SW 1271 (cell line): ENCODE data around the gene CDH22.

Experiments
- DNase-seq, 2 experiments: peaks; one replicate each; lab custom pipeline; 2025; lab: John Stamatoyannopoulos, UW

The CDH22 gene

DNA sequence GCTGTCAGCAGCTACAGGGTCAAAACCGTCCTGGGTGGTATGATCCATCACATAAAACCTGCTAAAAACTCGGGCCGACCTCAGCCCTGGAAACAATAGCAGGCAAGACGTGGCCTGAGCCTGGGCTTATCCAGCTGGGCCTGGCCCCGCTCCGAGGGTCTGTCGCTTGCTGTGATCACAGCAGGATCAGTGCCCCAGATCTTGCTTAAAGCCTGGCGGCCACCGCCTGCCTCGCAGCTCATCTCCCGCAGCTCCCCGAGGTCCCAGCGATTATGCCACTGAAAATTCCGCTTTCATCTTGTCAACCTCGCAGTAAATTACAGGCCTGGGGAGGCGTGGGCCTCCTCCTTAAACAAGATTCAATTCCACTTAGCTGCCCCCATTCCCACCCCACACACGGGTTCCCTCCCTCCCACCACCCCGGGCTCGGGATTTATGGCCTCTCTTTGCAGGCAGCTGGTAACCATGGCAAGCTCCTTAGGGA is 40.1 kb downstream of the CDH22 start:
- no peak for DNase-seq

DNA sequence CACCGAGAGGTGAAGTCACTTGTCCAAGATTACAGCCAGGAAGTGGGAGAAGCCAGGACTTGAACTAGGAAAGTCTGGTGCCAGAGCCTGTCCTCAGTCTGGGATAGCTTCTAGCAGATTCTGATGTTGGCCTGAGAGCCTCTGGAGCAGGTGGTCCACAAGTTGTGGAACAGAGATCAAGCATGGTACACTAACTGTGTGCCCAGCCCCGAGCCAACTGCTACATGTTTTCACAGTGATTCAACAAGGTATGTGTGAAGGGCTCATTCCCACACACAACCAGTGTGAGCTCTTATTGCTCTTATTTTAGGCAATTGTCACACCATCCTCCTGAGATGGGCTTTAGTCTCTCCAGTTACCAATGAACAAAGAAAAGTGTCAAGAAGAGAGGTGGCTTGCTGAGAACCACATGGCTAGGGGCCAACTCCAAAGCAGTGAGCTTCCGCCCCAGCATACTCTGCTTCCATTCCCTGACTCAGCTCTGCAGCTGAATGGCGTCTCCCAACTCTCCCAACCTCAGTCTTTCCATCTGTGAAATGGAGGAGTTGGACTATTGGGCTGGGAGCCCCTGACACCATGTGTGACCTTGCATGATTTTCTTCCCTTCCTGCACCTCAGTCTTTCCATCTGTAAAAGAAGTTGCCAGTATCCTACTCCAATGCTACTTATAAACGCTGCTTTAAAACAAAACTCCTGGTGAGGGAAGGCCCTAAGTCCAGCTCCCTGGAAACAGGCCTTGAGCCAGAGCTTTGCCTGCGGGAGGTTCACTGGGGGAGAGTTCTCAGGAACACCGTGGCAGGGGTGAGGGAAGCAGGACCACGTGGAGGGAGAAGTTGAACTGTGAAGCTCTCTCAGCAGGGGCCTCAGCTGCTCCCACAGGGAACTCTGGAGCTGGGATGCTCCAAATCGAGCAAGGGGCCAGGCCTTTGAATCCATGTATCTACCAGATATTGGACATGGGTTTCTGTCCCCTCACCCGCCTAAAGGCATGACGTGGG is 40.9 kb downstream of the CDH22 start:
- no peak for DNase-seq

DNA sequence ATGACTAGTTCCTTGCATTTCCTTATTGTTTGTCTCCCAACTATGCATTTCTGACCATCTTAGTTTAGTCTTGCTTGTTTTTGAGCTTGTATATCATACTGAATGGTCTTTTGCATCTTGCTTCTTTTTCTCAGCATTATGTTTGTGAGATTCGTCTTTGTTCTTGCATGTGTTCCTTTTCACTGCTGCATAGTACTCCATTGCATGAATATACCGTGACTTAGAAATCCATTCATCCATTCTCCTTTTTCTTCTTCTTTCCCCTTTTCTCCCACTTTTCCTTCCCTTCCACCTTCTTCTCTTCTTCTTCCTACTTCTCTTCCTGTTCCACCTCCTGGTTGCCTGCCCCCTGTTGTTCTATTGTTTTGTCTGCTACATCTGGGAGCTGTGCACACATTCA is 42.8 kb downstream of the CDH22 start:
- DNase-seq: no peak

DNA sequence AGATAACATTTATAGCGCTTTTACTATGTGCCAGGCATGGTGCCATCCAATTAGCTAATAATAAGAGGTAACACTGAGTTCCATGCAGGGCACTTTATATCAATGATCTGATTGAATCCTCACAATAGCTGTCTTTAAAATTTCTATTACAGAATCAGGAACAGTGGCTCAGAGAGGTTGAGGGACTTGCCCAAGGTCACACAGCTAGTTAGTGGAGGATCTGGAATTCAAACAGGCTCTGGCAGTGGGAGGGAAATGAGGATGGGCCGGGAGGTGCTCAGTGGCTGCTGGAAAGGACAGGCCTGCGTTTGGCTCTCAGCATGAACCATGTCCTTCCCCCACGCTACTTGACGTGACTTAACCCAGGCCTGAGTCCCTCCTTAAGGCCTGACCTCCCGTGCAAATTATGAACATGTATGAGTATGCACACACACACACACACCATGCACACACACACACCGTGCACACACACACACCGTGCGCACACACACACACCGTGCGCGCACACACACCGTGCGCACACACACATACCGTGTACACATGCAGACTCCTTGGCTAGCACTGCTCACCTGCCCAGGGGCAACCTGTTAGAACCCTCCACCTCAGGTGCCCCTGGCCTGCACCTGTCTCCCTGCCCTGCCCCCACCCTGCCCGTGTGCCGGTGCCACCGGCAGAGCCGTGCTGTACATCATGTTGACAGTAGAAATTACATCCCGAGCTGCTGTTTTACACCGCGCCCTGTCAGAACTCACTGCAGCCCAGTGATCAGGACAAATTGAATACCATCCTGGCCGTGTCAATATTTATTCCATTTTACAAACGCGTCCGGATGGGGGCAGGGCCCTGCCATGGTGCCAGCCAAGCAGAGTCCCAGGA is 43.7 kb downstream of the CDH22 start:
- DNase-seq: no peak

DNA sequence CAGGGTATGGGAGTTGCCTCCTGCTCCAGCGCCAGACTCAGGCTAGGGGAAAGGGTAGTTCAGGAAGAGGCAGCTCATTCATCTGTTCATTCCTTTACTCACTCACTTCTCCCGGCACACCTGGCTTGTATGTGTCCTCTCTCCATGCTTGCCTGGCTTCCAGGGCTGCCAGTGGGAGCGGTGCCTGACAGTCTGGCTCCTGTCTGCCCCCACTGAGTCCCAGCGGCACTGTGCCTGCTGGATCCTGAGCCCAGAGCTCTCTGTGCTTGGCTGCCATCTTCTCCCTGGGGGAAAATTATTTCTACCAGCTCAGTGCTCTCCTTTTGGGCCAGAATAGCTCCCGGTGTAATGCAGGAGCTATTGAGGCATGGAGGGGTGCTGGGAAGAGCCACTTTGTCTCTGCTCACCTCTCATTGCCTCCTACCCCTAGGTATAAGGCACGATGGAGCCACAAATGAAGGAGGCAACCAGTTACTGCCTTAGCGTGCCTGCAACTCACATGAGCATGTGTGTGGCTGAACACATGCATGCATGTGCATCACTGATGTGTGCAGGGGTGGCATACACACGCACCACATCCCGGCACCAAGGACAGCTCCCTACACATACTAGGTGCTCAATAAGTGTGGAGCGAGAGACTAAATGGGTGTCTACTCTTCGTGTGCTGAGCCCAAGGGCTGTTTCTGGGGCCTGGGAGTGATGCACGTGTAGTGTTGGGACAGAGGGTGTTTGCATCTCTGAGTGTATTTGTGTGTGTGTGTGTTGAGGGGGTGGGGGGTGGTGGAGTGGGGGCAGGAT is 46.6 kb downstream of the CDH22 start:
- DNase-seq: no peak

DNA sequence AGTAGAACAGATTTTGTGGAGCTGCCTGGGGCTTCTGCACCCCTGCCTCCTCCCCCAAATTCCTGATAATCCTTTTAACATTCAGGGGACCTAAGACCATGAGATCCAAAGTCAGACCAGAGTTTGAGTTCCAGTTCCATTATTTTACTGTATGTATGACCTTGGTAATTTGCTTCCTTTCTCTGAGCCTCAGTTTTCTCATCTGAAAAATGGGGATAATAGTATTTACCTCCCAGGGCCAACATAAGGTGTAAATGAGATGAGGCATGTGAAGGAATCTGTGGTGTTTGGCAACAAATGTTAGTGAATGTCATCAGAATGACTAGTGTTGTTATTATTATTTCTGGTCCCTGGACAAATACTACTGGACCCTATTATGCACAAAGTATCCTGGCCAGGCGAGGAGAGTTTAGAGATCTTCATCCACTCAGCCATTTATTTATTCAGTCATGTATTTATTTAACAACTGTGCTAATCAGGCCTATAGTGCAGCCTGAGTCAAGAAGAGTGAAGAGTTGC is 47.3 kb downstream of the CDH22 start:
- DNase-seq: no peak

DNA sequence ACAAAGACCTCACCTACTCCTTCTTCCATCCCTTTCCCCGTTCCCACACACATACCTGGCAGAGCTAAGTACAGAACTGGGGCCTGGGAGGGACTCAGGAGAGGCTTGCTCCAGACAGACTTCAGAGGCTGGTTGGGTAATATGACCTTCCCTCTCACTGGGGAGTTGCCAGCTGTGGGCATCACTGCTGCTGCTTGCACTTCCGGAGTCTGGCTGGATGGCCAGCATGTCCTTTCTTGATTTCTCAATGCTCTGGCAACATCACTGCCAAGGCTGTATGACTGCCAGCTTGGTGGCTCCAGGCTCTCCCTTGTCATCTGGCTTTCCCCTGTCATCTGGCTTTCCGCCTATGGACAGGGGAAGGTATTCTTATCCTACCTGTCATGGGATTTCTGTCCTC is 47.8 kb downstream of the CDH22 start:
- no peak for DNase-seq

DNA sequence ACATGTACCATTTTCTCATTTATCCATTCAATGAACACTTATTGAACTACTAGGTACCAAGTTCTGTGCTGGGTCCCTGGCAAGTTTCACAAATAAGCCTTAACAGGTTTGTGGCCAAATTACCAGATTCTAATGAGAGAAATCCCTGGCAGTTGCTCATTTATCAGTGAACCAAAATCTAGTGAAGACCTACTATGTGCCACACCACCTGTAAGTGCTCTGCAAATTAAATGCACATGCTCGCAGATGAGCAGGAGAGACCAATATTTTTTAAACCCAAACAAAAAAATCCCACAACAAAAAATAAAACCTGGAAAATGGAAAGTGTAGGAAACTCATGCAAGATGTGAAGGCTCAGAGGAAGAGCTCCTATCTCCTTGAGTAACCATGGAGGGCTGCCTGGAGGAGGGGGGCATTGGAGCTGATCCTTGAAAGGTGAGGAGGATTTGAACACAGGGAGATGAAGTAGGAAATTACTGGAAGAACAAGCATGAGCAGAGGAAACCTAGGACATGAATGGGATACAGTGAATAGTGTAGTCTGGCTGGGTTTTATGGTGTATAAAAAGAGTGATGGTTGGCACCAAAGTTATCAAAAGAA is 48.9 kb downstream of the CDH22 start:
- DNase-seq: no peak

DNA sequence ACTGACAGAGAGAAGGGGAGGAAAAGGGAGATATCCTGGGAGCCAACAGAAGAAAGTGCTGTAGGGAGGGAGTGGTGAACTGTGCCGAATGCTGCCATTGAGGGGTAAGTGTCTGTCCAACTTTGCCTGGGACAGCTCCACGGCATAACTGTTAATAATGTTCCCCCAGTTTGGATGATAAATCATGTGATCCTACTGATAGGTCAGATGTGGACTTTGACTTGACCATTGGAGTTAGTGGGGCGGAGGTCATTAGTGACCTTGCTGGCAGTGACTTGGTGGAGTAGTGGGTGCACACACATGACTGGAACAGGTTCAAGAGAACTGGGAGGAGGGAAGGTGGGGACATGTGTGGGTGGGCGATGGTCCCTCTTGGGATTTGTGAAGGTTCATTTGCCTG is 50.4 kb downstream of the CDH22 start:
- no peak for DNase-seq

DNA sequence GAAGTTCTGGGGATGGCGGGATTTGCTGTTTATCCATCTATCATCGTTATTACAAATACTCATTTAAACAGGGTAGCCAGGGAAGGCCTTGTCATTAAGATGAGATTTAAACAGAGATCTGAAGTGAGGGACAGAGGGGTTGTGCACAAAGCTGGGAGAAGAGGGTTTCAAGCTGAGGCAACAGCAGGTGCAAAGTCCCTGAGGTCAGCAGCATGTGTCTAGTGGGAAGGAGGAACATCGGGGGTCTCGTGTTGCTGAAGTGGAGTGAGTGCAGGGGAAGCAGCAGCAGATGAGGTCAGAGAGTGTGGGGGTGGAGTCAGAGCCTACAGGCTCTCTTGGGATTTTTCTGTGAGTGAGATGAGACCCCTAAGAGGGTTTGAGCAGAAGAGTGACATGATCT is 52.0 kb downstream of the CDH22 start:
- DNase-seq: no peak

DNA sequence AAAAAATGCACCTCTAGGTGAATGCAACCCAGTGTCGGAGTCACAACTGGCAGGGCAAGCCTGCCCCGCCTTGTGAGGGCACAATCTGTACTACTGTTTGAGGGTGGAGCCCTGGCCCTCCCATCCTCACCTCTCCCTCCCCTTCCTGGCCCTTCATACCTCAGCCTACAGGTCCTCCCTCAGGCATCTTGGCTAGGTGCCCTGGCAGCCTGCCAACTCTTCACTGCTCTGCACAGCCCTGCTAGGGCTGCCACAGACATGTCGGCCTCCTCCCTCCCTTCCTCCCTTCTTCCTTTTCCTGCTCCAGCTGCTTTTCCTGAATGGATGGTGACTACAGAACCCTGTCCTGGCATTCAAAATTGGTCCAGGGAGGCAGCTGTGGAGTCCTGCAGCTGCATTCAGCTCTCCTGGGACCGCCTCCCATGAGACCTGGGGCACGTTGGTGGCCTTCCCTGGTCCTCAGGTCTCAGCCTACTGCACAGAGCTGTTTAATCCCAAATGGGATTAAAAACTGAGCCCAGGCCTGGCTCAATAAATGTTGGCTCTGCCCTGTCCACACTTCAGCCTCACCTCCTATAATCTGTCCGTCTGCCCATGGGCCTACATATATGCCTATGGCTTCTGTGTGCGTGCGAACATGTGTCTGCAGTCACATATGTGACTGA is 52.7 kb downstream of the CDH22 start:
- DNase-seq: peak in 1 of 2 experiments; percentile 19

DNA sequence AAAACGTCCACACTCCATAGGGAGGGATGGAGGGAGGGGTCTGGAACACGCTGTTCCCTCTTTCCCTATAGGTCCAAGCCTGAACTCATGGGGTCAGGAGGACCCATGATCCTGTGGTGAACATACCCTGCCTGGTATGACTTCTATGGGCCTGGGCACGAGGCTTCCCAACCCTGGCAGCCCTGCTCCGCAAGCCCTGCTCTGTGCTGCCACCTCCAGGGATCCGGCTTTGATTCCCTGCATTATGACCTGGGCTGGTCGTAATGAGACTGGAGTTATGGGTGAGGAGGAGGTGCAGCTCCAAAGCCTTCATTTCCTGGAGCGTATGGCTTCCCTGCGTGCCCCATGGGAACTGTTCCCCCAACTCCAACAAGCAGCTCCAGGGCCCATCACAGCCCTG is 54.9 kb downstream of the CDH22 start:
- peak in 1 of 2 experiments; percentile 43 for DNase-seq

DNA sequence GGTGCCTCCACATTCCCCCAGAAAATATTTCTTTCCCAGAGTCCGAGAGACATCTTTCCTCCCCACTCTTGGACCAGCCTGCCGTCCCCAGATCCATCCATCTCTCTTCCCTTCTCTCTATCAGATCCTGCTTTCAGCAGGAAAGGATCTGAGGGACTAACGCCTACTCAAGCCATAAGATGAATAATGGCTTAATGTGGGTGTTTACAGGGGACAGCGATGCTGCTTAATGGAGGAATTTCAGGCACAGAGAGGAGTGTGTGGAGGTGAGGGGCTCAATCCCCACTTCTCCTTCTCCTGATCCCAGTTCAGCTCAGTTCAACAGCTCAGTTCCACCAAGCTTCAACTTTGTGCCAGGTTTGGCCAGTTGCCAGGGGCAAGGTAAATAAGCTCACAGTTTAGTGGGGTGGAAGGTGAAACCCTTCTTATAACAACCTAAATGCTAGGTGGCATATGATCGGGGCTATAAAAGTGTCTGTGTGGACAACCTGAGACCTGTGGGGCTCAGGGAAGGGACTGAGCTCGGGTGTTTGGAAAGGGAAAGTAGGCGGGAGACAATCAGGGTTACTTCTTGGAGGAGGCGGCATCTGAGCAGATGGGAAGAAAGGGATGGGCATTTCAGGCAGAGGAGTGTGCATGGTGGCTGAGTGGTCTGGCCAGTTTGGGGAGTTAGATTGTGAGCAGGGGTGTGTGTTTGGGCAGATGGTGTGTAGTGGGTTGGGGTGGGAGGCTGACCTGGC is 55.8 kb downstream of the CDH22 start:
- no peak for DNase-seq

DNA sequence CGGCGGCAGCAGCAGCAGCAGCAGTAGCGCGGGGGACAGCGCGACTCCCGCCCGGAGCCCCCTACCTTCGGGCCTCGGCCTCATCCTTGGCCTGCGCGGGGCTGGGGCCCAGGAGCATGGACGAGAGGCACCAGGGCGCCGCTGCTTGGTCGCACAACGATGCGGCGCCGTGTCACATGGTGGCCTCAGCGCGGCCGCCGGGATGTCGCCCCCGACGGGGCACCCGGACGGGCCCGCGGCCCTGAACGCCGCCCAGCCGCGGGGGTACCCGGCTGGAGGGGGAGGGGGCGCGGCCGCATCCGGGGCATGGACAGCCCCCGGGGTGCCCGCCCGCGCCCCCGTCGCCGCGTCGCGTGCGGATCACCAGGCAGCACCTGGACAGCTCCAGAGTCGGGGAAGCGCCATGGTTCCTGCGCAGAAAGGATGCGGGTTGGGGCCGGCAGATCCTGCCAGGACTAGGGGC is 57.1 kb downstream of the CDH22 start:
- no peak for DNase-seq

DNA sequence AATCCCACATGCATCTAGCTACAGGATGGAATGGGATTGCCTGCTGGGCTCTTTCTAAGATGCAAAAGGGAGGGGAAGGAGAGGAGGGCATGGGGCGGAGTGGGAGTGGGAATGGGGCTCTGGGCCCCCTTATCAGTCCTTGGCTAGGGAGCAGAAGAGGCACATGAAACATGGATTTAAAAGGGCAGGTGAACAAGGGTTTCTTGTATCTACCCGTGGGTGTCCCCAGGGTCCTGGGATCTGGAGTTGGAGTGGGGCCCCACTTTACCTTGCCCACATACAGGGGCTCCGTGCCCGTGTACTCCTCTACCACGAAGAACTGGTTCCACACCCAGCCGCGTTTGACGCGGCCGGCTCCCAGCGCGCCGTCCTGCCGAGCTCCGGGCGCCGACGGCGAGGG is 57.5 kb downstream of the CDH22 start:
- DNase-seq: no peak

DNA sequence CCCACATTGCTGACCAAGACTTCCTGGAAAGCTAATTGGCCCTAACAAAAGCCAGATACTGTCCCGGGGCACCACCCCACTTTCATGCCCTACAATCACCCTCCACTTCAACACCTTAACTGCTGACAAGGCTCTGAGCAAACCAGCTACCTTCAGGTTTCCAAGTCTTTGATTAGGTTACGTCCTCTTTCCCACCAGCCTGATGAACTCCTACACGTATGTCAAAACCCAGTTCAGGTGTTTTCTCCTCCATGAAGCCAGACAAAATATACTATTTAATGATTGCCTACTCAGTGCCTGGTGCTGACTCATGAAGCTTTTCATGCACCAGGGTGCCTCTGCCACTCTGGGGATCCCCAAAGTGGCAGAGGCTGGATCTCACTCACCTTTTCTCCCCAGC is 58.6 kb downstream of the CDH22 start:
- no peak for DNase-seq

DNA sequence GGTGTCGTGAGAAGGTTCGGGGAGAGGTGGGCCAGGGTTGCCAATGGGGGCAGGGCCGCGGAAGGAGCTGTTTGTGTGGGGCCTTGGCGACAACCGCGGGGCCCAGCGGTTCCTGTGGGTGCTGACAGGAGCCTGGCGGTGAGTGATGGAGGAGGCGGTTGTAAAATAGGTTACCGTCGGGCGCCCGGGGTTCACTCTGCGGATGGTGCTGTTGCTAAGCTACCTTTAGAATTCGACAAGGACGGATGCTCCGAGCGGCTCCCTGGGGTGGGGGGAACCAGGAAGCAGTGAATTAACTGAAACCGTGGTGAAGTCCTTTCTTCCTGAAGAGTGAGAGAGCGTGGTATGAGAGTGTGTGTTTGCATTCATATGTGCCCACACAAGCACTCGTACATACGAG is 61.7 kb downstream of the CDH22 start:
- DNase-seq: no peak

DNA sequence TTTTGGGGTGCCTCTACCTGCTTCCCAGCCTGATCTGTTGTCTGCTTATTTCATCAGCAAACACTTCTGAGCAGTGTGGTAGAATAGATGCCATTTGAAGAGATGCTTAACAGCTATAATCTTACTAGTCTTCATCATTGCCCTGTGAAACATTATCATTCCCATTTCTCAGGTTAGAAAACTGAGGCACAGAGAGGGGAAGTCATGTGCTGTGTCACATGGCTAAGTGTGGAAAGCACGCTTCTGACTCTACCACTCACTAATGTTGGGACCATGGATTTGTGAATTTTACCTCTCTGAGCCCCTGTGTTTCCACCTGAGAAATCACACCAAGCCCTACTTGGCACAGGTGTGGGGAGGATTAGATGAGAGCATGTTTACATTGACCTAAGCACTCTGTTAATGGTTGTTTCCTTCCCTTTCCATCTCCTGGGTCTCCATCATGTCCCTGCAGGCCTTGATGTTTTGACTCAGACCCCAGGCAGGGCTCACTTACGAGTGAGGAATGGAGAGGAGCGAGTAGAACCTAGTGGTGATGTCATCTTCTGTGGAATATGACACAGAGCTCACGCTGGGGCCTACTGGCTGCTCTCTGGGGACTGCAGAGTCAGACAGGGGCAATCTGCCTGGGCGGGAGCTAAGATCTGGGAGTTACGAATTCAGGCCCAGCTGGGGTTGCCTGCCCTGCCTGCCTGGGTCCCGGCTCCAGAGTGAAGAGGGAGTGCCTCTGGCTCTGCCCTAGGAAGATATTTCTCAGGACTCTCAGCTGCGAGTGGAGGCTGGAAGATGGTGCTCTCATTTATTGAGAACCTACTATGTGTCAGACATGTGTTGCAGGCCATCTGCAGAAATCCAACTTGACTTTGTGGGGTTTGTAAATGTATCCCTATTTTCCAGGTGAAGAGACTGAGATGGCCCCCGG is 64.3 kb downstream of the CDH22 start:
- no peak for DNase-seq

DNA sequence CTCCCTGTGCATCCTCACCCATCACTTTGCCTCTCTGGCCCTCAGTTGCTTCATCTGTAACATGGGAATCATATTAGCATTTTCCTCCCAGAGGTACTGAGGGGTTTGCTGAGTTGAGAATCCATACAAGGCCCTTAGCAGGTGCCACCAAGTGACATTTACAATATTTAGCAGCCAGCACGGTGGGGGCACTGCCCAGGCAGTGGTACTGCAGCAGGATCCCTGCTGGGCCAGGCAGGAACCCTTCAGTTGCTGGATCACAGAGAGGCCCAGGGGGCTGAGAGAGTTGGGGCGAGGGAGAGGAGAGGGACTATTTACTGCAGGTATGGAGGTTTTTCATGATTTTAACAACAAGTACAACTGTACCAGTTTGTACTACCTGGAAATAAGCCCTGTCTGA is 65.9 kb downstream of the CDH22 start:
- no peak for DNase-seq
